GM19452 (cell line): ENCODE data around the gene FBXL13.
"Not testable (repeated sequence)": the region's sequence is repeated elsewhere in the genome, so short reads cannot be mapped to it uniquely, and the experiment has no call there.

Source experiments
- ATAC-seq: cut with Tn5 transposase; IDR thresholded peaks from one replicate; pipeline ENCODE4 v1.9.1; 2021; ENCODE audit not compliant: unreplicated experiment

Gene FBXL13

DNA sequence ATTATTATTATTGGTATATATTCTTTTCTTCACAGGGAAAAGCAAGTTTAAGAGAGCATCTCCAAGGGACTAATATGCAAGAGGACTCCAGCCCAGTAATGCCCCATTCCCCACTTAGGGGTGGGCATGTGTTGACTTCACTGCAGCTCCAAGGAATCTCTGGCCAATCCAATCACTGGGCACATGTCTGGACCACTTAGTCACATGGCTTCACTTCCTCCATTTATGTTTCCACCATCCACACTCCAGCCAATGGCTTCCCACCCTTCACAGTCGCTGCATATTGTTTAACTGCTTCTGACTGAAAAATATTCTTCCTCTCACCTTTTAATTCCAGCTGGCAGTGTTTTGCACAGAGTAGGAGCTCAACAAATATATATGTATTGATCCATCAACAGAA, 43.6 kb downstream of the FBXL13 start:
- ATAC-seq: no peak

DNA sequence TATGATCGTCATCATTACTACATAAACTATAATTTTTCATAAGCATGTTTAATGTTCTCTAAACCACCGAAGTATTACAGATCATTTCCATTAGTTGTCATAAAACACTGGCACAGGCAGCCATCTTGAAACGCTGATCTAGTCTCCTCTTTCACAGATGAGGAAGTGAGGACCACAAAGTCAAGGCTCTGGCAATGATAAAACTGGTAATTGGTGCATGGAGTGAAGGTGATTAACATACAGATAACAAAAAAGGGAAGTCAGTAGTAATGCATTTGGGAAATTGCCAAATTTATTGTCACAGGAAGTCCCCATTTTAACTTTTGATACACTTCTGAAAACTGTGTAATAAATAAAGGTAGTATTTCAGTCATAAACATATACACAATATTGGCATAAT, 49.3 kb downstream of the FBXL13 start:
- no peak for ATAC-seq

DNA sequence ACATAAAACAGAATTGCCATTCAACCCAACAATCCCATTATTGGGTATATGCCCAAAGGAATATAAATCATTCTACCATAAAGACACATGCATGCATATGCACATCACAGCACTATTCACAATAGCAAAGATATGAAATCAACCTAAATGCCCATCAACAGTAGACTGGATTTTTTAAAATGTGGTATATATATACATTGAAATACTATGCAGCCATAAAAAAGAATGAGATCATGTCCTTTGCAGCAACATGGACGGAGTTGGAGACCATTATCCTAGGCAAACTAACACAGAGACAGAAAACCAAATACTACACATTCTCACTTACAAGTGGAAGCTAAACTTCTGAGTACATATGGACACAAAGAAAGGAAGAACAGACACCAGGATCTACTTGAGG, 51.0 kb downstream of the FBXL13 start:
- ATAC-seq: not testable (repeated sequence)

DNA sequence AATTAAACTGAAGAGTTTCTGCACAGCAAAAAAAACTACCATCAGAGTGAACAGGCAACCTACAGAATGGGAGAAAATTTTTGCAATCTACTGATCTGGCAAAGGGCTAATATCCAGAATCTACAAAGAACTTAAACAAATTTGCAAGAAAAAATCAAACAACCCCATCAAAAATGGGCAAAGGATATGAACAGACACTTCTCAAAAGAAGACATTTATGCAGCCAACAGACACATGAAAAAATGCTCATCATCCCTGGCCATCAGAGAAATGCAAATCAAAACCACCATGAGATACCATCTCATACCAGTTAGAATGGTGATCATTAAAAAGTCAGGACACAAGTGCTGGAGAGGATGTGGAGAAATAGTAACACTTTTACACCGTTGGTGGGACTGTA, 53.1 kb downstream of the FBXL13 start:
- ATAC-seq: not testable (repeated sequence)

DNA sequence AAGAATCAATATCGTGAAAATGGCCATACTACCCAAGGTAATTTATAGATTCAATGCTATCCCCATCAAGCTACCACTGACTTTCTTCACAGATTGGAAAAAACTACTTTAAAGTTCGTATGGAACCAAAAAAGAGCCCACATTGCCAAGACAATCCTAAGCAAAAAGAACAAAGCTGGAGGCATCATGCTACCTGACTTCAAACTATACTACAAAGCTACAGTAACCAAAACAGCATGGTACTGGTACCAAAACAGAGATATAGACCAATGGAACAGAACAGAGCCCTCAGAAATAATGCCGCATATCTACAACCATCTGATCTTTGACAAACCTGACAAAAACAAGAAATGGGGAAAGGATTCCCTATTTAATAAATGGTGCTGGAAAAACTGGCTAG, 53.7 kb downstream of the FBXL13 start:
- not testable (repeated sequence) for ATAC-seq

DNA sequence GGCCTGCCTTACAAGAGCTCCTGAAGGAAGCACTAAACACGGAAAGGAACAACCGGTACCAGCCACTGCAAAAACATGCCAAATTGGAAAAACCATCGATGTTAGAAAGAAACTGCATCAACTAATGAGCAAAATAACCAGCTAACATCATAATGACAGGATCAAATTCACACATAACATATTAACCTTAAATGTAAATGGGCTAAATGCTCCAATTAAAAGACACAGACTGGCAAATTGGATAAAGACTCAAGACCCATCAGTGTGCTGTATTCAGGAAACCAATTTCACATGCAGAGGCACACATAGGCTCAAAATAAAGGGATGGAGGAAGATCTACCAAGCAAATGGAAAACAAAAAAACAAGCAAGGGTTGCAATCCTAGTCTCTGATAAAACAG, 56.3 kb downstream of the FBXL13 start:
- ATAC-seq: not testable (repeated sequence)

DNA sequence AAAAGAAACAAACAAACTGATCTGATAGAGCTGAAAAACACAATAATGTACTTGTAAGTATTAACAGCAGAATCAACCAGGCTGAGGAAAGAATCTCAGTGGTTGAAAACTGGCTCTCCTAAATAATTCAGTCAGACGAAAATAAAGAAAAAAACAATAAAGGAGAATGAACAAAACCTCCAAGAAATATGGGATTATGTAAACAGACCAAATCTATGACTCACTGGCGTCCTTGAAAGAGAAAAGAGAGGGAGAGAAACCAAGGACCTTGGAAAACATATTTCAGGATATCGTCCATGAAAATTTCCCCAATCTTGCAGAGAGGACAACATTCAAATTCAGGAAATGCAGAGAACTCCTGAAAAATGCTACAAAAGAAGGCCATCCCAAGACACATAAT, 62.9 kb downstream of the FBXL13 start:
- ATAC-seq: no peak

DNA sequence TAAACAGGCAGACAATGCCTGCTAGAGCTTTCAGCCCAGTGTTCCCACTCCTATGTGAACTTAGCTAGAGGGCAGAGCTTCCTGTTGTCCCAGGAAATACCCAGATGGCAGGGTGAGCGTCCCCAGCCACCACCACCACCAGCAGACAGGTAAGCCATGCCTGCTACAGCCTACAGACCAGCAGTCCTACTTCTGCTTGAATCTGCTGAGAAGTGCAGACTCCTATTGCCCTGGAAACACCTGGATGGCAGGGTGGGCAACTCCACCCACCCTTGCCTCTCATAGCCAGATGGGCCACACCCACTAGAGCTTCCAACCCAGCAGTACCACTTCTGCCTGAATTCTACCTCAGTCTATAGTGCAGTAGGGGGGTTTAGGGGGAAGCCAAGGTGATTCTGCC, 64.4 kb downstream of the FBXL13 start:
- no peak for ATAC-seq

DNA sequence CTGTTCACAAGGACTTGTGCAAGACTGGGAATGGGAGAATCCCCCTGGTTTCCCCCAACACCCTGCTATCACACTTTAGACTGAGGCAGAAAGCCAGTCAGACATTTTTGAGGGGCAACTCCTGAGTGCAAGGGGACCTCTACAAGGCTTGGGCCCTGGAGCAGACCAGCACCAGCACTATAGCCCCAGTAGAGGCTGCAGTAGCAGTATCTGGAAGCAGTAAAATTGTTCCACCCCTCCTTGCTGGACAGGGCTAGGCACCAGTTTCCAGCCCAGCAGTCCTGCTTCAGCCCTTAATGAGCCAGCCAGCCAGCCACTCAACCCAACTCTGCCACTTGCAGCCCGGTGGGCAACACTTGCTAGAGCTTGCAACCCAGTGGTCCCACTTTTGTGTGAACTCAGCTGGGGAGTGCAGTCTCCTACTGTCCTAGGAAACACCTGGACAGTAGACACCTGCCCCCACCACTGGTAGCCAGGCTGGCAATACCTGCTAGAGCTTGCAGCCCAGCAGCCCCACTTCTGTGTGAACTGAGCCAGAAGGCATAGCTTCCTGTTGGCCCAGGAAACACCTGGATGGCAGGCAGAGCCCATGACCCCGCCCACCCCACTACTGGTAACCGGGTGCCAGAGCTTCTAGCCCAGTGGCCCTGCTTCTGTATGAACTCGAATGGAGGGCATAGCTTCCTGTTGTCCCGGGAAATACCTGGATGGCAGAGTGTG, 65.0 kb downstream of the FBXL13 start:
- ATAC-seq: no peak

DNA sequence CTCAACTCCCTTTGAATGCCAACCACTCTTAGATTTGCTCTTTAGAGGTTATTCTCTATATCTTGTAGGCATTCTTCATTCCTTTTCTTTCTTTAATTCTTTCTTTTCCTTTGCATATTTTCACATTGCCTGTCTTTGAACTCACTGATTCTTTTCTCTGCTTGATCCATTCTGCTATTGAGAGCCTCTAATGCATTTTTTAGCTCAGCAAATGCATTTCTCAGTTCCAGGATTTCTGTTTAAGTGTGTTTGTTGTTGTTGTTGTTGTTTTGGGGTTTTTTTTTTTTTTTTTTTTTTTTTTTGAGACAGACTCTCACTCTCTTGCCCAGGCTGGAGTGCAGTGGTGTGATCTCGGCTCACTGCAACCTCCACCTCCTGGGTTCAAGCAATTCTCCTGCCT, 71.6 kb downstream of the FBXL13 start:
- no peak for ATAC-seq

DNA sequence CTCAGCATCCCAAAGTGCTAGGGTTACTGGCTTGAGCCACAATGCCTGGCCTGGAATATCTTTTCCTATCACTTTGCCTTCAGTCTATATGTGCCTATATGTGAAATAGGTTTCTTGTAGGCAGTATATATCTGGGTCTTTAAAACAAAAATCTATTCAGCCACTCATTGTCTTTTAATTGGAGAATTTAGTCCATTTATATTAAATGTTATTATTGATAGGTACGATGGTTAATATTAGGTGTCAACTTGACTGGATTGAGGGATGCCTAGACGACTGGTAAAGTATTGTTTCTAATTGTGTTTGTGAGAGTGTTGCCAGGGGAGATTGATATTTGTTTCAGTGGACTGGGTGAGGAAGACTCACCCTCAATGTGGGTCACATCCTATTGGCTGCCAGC, 73.4 kb downstream of the FBXL13 start:
- ATAC-seq: no peak

DNA sequence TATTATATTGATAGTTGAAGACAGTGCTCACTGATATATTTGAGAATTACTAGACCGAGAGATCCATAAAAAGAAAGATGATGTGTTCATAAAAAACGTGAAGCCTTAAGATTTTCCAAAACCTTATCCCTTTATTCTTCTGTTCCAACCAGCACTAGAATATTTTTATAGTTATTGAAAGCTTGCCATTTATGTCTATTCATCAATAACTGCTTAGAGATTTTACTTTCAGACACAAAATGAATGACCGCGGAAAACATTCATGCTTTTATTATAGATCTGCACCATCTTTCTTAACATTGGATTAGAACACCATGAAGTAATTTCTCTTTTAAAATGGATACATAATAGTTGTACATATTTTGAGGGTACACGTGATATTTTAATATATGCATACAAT, 77.6 kb downstream of the FBXL13 start:
- no peak for ATAC-seq

DNA sequence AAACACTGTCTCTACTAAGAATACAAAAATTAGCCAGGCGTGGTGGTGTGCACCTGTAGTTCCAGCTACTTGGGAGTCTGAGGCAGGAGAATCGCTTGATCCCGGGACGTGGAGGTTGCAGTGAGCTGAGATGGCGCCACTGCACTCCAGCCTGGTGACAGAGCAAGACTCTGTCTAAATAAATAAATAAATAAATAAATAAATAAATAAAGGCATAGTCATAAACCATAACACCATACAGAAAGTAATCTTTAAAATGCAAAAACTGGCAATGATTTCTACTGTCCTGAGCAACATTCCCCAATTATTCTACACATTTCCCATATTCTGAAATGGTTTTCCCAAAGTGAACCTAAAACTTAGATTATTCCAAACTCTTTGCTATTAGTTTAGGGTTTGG, 79.0 kb downstream of the FBXL13 start:
- ATAC-seq: not testable (repeated sequence)

DNA sequence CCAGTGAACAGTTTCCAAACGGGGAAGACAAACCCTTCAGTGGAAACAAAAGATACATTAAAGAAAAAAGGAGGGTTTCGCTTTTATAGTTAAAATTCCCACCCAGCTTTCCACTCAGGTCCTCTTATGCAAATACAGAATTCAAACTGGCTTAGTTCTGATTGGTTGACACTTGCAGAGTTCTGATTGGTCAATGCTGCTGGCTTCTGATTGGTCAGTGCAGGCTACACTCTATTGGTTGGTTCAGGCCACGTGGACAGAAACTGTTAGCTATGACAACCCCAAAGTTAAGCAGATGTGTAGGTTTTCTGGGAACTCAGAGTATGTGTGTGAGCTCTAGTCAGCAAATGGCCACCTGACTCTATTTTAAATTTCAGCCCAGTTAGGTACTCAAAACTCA, 80.0 kb downstream of the FBXL13 start:
- ATAC-seq: no peak

DNA sequence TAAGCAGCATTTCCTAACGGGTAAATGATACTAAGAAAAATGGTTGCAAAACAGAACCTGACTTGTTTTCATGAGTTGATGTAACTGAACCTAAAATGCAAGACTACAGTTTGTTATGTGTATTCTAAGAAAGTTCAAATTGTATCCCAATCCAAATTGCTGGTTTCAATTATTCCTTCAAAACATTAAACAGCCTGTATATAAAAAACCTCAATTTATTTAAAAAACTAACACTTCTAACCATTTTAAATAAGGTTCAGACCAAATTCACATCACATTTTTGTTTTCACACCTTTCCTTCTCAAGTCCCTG, 80.9 kb downstream of the FBXL13 start:
- no peak for ATAC-seq

DNA sequence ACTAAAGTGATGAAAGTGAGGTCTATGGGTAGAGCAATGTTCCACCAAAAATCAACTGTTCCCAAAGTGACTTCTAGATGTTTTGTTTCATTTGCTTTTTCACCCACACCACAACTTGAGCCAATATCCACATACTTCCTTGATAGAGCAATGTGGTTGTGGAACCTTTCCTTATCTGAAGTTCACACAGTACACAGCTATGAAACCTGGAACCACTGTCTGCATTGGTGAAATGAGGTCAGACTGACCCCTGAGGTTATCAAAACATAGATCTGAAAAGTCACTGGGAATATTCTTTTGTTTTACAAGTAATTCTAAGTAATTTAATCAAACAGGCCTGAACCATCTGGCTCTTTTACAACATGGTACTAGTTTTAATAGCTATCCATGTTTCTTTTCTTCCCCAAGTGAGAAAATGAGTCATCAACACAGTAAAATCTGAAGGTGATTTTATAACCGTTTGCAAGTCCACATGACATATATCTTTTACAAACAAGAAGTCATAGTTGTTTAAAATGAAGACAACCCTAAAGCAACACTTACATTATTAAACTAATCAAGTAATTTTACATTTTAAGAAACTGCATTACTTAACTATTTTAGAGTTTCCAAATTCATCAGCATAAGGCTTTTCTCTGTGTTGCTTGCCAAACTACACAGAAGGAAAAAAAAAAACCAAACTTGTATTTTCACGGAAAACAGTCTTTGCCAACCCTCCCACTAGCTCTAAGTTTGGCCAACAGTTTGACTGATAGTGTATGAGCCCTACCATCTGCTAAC, 81.5 kb downstream of the FBXL13 start:
- no peak for ATAC-seq

DNA sequence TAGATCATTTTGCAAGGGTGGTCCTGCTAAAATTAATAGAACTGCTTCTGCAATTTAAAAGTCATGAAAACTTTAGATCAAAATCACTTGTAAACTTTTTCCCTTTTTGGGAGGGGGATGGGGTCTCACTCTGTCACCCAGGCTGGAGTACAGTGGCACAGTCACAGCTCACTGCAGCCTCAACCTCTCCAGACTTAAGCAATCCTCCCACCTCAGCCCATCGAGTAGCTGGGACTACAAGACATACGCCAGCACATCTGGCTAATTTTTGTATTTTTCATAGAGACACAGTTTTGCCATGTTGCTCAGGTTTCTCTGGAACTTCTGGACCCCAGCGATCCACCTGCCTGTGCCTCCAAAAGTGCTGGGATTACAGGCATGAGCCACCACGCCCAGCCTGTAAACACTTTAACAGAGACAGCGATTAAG, 82.1 kb downstream of the FBXL13 start:
- no peak for ATAC-seq

DNA sequence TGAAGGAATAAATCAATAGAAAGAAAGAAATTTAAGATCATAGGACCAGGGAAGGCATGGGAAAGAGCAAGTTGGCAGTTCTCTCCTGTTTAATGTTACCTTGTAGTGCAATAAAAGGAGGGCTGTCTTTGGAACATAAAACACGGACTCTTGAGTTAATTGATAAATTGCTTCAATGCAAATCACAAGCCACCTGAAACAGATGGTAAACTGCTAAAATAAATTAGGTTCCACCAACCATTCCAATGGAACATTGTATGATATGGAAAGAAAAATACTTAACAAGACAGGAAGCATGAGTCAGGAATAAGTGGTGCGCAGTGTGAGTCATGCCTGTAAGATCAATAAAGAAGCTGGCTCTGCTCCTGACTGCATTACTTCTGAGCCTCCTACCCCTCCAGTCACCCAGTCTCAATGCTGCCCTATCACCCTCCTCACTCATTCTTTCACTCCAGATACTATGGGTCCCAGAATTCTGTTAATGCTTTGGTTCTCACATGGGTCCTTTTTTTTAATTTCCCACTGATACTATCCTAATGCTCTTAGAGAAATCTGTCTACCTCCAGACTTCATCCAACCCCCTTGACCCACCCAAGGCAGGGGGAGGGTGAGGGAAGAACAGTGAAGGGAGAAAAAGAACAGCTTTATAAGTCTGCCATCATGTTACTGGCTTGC, 82.9 kb downstream of the FBXL13 start:
- ATAC-seq: no peak

DNA sequence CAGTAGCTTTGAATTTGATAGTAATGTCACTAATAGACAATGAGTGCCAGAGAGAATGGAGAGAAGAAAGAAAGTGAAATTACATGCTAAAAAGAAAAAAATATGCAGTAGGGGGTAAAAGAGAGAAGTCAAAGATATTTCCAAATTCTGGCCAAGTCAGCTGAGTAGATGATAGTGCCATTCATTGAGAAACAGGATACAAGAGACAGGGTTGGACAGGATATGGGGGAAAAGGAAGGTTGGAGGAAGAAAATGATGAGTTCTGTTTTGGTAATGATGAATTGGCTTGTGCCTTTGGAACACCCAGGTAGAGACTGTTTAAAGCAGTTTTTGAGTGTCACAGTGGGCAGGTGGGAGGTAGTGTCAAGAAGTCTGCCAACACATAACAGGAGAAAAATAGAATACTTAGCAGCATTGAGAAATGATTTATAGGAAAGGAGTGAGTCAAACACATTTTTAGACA, 83.5 kb downstream of the FBXL13 start:
- no peak for ATAC-seq

DNA sequence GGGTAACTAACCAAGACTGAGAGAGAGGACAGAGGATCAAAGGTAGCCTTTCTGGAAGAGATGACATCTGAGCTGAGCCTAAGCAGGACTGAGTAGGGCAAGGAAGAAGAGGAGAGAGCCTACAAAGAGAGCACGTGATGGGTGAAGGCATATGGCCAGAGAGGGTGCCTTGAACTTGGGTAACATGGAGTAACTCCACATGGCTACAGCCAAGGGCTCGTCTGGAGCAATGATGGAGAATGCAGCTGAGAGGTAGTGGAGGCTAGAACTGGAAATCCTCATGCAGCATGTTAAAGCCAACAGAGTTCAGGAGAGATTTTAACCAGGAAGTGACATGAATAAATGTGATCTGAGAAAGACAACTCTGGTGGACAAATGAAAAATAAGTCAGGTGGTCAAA, 84.0 kb downstream of the FBXL13 start:
- ATAC-seq: no peak

DNA sequence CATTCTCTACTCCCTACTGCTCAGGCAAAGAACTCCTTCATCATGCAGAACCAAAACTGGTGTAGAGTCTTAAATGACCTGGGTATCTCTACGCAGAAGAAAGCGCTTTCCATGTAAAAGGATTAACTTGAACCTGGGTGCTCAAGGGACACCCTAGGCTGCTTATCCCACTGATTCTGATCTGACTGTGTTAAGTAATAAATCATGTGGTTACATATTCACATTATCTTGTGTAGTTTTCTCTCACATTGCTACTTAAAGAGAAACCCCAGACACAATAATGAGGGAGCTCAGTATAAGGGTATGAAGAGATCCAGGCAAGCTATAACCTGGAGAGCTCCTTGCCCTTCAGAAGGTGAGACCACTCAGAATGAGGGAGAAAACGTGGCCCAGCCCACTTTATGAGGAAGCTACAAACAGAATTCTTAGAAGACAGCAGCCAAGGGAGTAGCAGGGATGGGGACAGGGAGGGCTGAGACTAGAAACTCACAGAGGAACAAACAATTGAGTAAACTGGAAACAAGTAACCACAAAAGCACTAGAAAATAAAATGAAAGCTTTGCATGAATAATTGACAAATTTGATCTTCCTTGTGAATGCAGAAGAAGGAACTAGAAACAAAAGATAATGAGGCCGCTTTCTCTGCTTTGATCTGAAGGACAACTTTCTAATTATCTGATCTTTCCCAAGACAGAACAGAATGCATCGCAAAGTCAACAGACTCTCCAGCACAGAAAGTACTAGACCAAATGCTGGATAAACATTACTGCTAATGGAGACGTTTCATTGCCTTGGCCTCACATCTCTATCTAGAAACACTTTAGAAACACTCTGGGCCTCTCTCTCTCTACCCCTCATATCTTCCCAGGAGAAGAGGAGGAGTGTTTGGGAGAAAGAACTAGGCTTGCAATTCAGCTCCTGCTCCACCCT, 85.7 kb downstream of the FBXL13 start:
- no peak for ATAC-seq
